GM18868 (cell line): ENCODE measurements around the gene UBR1.
"Not testable (repeated sequence)": the region's sequence is repeated elsewhere in the genome, so short reads cannot be mapped to it uniquely, and the experiment has no call there.

Experiments used
- ATAC-seq: cut with Tn5 transposase; IDR thresholded peaks from one replicate; pipeline ENCODE4 v1.9.1; 2021; ENCODE audit warnings: mild to moderate bottlenecking, moderate library complexity; ENCODE audit not compliant: unreplicated experiment

The UBR1 gene

GRCh38 chr15:42918047-42918446 lies 187.8 kb downstream of the UBR1 start:
- no peak for ATAC-seq

DNA sequence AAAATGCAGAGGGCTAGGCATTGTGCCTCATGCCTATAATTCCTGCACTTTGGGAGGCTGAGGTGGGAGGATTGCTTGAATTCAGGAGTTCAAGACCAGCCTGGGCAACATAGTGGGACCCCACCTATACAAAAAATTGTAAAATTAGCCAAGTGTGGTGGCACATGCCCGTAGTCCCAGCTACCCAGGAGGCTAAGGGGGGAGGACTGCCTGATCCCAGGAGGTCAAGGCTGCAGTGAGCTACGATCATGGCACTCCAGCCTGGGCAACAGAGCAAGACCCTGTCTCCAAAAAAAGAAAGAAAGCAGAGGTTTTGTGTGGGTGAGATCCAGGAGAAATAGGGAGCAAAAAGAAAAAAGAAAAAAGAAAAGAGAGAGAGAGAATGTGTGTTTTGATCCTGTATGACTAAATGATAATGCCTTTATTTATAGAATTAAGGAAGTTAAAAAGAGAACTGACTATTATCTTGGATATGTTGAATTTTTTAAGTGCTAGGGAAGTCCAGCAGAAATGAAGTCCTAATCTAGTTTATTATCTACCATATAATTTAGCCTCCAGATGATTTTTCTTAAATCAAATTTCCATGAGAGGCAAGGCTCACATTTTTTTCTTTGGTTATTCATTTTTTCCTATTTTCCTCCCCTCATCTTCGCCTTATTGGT lies 190.1 kb downstream of the UBR1 start:
- ATAC-seq: no peak

- no peak for ATAC-seq
Observed at GRCh38 chr15:42914728-42915497, 190.9 kb downstream of the UBR1 start.

DNA sequence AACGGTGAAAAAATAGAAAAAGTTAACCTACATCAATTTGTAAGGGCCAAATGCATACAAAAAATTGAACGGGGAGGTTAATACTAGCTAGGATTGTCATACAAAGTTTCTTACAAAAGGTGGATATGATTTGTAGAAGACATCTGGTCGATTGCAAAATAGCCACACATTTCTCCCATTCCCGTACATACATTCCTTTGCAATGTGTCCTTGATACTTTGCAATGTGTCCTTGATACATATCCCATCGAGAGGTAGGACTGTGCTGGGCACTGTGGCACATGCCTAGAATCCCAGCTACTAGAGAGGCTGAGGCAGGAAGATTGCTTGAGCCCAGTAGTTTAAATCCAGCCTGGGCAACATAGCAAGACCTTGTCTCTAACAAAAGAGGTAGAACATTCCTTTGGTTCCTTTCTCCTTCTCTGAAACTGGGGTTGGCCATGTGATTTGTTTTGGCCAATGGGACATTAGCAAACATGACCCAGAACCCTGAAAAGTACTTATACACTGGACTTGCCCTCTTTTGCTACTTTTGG lies 194.7 kb downstream of the UBR1 start:
- no peak for ATAC-seq

DNA sequence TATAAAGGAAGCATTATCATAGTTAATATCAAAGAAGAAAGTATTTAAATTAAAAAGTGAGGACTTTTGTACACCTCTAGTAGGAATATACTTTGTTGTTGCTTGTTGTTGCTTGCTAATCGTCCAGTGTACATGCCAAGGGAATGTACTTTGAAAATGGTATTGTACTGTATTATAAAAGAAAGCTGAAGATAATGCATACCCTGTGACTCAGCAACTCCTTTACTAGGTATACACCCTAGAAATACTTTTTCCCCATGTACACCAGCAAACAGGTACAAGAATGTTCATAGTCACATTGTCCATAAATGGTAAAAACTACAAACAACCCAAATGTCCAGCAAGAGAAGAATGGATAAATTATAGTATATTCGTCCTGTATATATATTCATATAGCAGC lies 197.3 kb downstream of the UBR1 start:
- ATAC-seq: no peak

DNA sequence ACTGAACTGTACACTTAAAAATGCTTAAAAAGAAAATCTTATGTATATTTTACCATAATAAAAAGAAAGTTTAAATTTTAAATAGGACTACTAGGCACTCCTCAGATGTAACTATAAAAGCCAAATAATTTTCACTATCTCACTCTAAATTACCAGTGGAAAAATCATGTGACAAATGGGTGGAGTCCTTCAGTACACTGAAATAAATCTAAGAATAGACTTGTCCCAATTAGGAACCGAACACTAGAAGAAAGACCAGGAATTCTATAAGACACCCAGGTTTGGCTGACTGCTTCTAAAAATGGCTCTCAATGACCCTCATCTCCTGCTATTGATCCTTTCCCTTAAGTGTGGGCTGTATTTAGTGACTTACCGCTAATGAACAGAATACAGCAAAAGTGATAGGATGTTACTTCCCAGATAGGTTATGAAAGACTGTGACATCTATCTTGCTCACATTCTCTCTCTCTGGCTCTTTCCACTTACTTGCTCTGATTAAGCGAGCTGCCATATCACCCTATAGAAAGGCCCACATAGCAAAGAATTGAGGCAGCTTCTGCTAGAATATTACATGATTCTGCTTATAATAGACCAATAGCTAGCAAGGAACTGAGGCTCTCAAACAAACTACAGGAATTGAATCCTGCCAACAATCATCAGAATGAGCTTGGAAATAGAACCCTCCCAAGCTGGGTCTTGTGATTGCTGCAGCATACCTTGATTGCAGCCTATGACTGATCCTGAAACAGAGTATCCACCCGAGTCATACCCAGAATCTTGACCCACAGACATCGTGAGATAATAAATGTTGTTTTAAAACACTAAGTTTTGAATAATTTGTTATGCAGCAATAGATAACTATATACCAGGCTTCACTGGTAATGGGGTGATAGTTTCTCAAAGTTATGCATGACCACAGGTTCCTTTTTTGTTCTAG lies 202.2 kb downstream of the UBR1 start:
- ATAC-seq: no peak

DNA sequence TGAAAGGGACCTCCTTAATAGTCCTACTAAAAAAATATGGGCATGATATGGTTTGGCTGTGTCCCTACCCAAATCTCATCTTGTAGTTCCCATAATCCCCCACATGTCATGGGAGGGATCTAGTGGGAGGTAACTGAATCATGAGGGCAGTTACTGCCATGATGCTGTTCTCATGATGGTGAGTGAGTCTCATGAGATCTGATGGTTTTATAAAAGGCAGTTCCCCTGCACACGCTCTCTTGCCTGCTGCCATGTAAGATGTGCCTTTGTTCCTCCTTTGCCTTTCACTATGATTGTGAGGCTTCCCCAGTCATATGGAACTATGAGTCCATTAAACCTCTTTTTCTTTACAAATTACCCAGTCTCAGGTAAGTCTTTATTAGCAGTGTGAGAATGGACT lies 211.9 kb downstream of the UBR1 start:
- not testable (repeated sequence) for ATAC-seq
